OCI-LY1 (cell line): ENCODE results near the gene SMC5.

Experiments
- EZH2 ChIP-seq: fragments of 200-600 bp; sonication (generic), shearing (Covaris generic); IDR thresholded peaks from 2 replicates; pipeline ENCODE4 v1.8.0; 2017; ENCODE audit warnings: borderline replicate concordance, mixed run types, mild to moderate bottlenecking, antibody characterized with exemption, low read length, moderate library complexity, mixed read lengths
- TF ChIP-seq, protein P1 (sequence below): fragments of 200-600 bp; sonication (generic), shearing (Covaris generic); IDR thresholded peaks from 2 replicates; pipeline ENCODE4 v1.5.1; 2017; ENCODE audit warnings: mild to moderate bottlenecking, antibody characterized with exemption, low read length, moderate library complexity, mixed read lengths

DNA sequence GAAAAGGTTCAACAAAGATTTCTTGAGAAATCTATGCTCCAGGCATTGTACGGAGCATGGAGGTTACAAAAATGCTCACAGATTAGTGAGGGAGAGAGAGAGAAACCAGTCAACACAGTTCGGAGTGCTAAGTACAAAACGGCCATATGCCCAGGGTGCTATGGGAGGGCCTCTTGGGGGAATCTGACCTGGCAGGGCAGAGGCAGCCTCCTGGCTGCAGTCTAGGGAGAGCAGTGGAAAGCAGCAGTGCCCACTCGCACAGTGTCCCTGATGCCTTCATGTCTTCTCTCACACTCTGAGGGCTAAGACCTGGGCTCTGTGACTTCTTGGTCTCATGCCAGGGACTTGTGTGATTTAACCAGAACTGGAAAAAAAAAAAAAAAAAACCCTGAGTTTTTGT is 29.8 kb upstream of the SMC5 start:
- TF ChIP-seq, protein P1, sequence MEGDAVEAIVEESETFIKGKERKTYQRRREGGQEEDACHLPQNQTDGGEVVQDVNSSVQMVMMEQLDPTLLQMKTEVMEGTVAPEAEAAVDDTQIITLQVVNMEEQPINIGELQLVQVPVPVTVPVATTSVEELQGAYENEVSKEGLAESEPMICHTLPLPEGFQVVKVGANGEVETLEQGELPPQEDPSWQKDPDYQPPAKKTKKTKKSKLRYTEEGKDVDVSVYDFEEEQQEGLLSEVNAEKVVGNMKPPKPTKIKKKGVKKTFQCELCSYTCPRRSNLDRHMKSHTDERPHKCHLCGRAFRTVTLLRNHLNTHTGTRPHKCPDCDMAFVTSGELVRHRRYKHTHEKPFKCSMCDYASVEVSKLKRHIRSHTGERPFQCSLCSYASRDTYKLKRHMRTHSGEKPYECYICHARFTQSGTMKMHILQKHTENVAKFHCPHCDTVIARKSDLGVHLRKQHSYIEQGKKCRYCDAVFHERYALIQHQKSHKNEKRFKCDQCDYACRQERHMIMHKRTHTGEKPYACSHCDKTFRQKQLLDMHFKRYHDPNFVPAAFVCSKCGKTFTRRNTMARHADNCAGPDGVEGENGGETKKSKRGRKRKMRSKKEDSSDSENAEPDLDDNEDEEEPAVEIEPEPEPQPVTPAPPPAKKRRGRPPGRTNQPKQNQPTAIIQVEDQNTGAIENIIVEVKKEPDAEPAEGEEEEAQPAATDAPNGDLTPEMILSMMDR = no peak
- no peak for TF ChIP-seq EZH2
